GM18951 (cell line): ENCODE measurements around the gene CDCA5.
A peak's percentile ranks its signal among the peaks of the same experiment; 100 is the strongest.

Experiments
- POLR2A ChIP-seq: IDR thresholded peaks from 4 replicates; pipeline ENCODE4 v1.6.1; 2011; ENCODE audit warnings: mild to moderate bottlenecking; ENCODE audit not compliant: insufficient read length, insufficient read depth; ENCODE audit errors: extremely low read depth
- in situ Hi-C: fragments of 300-500 bp; cut with MboI; formaldehyde crosslinking; loops from one replicate; pipeline ENCODE4 v1.12.0; 2022; ENCODE audit warnings: low sequenced_read_pairs, mixed read lengths, inconsistent platforms; ENCODE audit not compliant: unreplicated experiment

Gene CDCA5

DNA sequence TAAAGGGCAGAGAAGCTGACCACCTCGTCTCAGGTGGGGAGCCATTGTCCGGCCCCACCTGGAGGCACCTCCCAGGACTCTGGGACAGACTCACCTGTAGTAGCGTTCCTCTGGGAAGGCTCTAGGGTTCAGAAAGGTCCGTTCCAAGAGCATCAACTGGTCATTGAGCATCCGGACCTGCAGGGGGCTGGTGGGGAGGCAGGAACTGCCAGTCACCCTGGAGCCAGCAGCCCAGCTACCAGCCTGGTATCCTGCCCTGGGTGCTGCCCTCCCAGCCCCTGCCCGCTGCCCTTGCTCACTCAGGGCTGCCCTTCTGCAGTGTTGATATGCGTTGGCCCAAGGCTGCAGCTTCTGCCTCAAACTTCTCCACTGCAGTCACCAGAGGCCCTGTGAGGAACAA lies 38.1 kb downstream of the CDCA5 start:
- no peak for TF ChIP-seq POLR2A
- in situ Hi-C loops: no loop called here

DNA sequence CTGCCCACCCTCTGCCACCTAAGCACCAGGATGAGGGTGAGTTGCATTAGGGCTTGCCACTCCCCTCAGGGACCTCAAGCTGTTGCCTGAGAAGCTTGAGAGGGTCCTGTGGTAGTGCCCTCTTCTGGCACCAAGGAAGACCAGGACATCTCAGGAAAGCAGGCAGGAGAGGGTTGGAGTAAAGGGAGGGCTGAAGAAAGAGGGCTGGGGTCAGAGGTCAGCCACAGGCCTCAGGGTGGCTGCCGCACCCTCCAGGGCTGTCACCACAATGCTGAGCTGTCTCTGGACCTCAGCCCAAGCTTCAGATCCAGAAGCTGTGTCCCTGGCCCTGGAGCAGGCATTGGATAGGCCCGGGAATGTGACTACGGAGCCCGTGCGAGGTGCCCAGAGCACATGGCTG lies 38.8 kb downstream of the CDCA5 start:
- in situ Hi-C loops: no loop called here
- TF ChIP-seq POLR2A: no peak

DNA sequence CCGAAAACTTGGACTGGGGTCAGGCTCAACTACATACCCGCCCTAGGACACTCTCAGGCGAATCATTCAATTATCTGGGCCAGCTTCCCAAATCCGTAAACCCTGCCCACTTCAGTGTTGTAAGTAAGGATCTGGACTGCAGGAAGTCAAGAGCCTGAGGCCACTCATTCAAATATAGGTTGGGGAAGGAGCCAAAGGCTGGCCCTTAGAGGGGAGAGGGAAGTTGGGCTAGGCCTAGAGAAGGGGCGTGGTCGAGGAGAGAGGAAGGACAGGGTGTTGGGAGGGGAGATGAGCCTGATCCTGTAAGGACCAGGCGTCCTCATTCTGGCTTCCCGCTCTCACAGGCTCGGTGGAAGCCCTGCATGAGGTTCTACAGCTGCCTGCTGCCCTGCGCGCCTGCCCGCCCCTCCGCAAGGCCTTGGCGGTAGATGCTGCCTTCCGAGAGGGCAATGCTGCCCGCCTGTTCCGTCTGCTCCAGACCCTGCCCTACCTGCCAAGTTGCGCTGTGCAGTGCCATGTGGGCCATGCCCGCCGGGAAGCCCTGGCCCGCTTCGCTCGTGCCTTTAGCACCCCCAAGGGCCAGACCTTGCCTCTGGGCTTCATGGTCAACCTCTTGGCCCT lies 39.8 kb downstream of the CDCA5 start:
- in situ Hi-C loops: no loop called here
- no peak for TF ChIP-seq POLR2A

DNA sequence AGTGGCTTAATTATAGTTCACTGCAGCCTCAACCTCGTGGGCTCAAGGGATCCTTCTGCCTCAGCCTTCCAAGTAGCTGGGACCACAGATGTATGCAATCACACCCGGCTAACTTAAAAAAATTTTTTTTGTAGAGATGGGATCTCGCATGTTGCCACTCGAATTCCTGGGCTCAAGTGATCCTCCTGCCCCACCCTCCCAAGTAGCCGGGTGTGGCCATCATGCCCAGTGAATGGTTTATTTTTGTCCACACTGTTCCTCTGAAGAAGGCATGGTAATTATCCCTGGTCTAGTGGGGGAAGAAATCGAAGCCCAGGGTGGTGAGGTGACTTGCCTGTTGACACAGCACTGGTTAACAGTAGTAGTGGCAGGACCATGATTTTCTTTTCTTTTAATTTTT lies 40.9 kb downstream of the CDCA5 start:
- in situ Hi-C loops: no loop called here
- TF ChIP-seq POLR2A: no peak

DNA sequence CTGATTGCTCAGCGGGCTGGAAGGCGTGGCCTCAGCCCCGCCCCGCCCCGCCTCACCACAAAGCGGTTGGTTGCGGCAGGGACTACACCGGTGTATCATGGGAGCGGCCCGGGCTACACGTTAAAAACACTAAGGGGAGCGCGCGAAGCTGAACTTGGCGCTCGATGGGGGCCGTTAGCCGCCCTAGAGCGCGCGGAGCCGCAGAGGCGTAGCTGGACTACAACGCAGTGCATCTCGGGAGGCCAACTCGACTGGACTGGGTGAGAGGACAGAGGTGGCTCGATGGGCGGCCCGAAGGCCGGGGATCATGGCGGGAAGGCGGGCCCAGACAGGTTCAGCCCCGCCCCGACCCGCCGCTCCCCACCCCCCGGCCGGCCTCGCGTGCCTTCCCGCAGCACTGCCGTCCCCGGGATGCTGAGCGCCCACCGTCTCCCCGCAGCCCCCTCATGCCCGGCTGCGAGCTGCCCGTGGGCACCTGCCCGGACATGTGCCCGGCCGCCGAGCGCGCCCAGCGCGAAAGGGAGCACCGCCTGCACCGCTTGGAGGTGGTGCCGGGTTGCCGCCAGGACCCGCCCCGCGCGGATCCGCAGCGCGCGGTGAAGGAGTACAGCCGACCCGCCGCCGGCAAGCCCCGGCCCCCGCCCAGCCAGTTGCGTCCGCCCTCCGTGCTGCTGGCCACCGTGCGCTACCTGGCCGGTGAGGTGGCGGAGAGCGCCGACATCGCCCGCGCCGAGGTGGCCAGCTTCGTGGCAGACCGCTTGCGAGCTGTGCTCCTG lies 42.8 kb downstream of the CDCA5 start, which contains the start of gene SAC3D1:
SAC3D1 (plus strand) TSS at position 364 of the 776 bp plus-strand sequence; CDS start at position 447, 83 bp downstream.
- peak; percentile 66 for TF ChIP-seq POLR2A
- in situ Hi-C loops: no loop called here

DNA sequence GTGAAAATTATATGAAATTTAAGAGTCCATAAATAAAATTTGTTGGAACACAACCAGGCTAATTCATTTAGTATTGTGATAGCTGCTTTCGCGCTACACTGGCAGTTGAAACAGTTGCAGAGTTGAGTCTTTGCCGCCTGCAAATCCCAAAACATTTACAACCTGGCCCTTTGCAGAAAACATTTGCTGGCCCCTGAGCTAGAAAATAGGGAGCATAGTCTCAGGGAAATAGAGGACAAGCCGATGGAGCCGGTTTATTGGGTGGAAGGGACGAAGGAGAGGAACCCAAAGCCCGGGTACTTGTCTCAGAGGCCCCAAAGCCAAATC lies 43.4 kb downstream of the CDCA5 start:
- no peak for TF ChIP-seq POLR2A
- in situ Hi-C loops: no loop called here

DNA sequence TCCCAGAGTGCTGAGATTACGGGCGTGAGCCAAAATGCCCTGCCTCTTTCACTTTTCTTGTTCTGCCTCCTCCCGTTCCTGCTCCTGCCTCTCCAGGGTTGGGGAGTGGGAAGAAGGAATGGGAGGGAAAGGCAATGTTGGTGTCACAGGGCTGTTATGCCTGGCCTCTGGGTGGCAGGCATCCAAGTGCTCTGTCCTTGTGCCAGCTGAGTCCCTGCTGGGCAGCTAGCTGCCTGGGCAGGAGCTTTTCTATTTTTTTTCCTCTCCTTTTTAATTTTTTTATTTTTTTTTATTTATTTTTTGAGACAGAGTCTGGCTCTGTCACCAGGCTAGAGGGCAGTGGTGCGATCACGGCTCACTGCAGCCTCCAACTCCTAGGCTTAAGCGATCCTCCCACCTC lies 46.9 kb downstream of the CDCA5 start:
- in situ Hi-C loops: no loop called here
- TF ChIP-seq POLR2A: no peak

DNA sequence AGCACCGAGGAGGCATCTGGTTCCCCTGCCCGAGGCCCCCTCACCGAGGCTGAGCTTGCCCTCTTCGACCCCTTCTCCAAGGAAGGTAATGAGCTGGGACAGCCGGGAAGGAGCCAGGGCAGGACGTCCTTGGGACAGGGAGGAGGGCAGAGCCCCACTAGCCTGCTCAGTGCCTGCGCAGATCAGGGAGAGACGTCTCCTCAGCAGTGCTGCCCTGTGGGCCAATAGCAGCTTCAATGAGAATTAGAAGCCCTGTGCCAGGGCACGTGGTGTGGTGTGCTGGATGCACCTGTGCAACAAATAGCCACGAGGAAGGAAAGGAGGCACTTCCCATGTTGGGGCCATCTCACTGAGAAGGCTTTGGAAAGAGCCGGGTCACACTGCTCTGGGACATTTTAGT lies 48.3 kb downstream of the CDCA5 start:
- in situ Hi-C loops: no loop called here

DNA sequence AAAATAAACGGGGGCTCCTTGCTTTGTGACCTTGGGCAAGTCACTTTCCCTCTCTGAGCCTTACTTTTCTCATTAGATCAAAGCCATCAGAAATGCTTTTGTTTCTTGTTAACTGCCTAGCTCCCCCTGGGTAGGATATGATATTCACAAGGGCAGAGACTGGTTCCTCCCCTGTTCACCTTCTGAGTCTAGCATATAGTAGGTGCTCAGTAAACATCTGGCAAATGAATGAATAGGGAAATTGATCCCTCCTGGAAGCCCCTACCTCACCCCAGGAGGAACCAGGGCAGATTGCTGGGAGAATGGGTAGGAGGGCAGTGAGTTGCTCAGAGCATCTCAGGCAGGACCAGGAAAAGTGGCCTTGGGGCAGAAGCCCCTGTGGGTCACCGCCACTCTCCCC lies 49.4 kb downstream of the CDCA5 start:
- TF ChIP-seq POLR2A: no peak
- in situ Hi-C loops: no loop called here

More for the DNA sequence above, 48.3 kb downstream of the CDCA5 start:
- TF ChIP-seq POLR2A: no peak

DNA sequence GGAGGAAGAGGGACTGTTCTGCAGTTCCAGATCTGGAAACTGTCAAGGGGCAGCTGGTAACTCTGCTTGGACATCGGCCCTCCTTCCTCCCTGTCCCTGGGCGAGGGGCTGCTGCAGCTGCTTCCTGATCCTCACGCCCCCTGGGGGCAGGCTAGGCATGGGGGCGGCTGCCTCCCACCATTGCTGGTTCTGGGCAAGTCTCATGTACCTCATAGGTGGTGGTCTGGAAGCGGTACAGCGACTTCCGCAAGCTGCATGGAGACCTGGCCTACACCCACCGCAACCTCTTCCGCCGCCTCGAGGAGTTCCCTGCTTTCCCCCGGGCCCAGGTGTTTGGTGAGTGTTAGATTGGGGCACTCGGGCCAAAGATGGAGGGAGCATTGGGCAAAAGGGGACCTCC lies 51.6 kb downstream of the CDCA5 start:
- no peak for TF ChIP-seq POLR2A
- in situ Hi-C loops: no loop called here
